ENCODE results near the gene SKOR1. TPM values are rescaled to one million over a fixed set of nuclear protein-coding genes. Genes with fewer than 3 reads are reported as not detected.

SKOR1 gene
- polyA plus RNA-seq, 4 donors: 0.31 to 0.58 (median 0.41) TPM

DNA sequence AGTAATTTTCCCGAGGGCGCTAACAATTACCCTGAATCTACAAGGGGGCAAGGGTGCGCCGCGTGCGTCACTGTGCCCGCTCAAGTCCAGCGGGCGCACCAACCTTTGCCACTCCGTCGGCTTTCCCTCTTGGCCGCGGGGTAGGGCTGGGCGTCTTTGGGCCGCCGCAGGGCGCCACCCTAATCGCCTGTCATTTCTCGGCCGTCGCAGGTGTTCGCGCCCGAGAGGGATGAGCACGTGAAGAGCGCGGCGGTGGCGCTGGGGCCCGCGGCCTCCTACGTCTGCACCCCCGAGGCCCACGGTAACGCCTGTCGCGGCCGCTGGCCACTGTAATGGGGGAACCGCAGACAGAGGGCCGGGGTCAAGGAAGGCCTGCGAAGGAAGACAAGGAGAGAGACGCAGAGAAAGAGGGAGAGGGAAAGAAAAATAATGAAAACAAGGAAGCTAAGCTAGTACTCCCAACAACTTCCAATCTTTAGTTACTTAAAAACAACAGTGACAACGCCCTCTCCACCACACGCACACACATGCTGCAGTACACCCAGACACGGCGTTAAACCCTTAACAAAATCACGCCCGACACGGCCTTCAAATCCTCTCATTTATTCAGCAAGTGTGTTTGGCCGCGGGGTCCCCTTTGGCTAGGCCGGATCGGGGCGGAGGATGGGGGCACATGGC, 3.8 kb downstream of the SKOR1 start:
- DNase-seq (ENCODE audit: low read depth in 4 of 4, low spot score in 2 of 4): no peak

DNA sequence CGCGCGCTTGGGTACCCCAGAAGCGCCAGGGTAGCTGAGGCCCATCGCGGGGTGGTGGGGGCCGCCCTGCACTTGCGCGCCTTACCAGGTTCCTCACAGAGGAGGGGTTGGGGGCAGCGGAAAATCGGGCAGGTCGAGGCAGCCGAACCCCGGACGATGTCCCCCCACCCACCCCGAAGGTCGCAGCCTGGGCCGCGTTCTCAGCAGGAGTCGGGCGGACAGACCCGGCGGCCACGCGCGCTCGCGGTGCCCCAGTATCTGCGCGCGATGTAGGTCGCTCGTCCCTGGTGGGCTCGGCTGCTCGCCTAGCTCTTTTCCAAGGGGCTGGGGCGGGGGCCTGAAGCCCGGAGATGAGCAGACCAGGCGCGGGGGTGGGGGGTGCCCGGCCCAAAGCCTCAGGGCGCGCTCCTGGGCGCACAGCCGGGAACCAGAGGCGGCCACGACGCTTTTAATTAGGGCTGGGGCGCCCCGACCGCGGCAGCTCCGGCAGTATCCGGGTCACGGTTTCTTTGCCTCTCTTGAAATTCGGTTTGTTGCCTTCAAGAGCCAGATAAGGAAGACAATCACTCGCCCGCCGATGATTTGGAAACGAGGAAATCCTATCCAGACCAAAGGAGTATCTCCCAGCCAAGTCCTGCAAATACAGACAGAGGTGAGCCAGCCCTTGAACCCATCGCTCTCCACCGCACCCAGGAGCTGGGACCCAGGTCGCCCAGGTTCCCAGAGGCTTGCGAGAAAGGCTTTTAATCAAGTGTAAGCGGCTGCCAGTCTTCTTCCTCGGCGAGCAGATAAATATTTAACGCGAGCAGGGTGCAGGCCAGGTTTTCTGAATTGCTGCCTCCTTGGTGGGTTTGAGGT, 4.6 kb downstream of the SKOR1 start:
- no peak for DNase-seq (ENCODE audit: low read depth in 4 of 4, low spot score in 2 of 4)

DNA sequence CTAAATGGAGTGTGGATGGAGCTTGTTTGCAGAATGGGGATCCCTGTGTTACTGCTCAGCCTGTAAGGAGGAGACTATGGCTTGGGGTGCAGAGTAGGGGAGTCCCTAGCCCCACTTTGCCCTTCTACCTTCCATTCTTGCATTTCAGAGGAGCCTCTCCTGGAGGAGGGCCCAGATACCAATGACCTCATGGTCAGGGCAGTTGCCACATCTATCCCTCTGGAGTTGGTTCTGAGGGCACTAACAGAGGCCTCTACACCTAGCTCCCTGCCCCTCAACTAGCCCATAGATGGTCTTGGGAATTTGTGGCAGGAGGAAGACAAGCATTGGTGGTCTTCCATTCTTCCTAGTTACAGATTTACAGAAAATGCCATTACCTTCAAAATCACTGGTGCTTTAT, 6.1 kb downstream of the SKOR1 start:
- DNase-seq (ENCODE audit: low read depth in 4 of 4, low spot score in 2 of 4): no peak

DNA sequence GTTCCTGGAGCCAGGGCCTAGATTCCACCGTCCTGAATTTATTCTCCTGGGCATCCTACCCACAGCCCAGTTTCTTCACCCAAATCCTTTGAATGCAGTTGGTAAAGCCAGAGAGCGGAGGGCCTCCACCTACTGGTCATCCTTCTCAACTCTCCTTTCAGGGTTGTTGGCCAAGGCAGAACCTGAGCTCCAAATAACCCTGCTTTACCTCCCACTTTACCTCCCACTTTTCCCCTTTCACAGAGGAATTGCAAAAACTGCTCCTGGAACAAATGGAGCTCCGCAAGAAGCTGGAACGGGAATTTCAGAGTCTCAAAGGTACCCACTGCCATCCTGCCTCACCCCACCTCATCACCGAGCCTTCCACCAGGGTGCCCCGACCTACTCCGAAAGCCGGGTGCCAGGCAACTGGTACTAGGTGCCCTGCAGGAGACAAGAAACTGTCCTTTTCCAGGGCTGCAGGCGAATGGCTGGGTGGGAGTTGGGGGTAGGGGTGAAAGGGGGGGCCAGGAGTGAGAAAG, 6.8 kb downstream of the SKOR1 start:
- DNase-seq (ENCODE audit: low read depth in 4 of 4, low spot score in 2 of 4): no peak

DNA sequence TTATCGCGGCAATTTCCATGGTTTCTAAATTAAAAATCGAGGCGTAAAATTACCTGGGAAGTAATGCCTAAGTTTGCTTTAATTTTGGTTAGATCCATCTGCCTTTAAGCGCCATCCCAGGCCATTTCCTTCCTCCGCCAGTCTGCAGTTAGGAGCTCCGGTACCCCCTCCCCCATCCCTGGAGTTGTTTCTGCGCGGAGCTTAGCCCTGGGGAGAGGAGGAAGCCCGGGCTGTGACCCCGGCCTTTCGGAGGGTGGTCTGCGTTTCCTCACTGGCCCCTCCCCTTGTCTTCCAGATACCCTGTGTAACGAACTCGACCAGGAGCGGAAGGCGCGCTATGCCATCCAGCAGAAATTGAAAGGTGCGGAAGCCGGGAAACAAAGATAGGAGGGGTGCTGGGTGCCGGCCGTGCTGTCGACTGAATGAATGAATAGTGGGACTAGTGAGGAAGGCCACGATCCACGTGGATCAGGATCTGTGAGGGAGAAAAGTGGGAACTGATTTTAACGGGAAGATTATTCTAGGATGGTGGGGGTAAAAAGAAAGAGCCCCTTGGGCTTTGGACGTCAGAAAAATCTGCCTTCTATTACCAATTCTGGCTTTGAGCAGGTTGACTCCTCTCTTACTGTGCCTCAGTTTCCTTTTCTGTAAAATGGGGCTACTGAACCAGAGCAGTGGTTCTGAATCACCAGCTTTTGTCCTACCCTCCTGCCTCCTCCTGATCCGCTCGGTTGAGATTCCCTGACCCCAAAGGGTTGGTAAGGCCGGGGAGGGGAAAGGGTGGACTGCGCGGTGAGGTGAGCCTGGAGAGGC, 7.8 kb downstream of the SKOR1 start:
- DNase-seq (ENCODE audit: low read depth in 4 of 4, low spot score in 2 of 4): no peak

DNA sequence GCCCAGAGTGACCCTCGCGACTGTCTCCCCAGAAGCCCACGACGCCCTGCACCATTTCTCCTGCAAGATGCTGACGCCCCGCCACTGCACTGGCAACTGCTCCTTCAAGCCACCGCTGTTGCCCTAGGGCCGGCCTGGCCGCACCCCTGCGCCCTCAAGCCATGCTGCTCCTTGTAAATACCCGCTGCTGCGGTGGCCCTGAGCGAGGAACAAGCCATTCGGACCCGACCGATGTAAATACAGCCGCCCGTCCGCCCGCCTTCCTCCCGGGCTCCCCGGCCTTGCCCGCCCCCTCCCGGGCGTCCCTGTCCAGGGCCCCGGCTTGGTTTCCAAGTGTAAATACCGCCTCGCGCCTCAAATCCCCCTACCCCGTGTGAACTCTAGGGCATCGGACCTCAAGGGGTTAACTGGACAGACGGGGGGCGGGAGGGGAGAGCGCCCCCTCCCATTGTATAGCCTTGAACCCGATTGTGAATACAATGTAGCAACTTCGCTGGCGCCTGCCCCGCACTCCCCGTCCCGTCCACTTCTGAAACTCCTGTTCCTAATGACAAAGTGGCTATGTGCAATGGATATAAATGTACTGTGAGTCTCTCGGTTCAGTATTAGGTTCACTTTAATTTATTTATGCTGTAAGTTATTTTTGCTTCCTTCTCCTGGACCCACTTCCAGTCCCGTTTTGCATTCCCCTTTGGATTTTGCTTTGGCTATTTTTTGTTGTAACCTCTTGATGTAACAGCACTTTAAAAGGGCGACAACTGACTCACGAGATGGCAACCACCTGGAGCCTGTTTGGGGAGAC, 8.6 kb downstream of the SKOR1 start:
- DNase-seq (ENCODE audit: low read depth in 4 of 4, low spot score in 2 of 4): no peak

DNA sequence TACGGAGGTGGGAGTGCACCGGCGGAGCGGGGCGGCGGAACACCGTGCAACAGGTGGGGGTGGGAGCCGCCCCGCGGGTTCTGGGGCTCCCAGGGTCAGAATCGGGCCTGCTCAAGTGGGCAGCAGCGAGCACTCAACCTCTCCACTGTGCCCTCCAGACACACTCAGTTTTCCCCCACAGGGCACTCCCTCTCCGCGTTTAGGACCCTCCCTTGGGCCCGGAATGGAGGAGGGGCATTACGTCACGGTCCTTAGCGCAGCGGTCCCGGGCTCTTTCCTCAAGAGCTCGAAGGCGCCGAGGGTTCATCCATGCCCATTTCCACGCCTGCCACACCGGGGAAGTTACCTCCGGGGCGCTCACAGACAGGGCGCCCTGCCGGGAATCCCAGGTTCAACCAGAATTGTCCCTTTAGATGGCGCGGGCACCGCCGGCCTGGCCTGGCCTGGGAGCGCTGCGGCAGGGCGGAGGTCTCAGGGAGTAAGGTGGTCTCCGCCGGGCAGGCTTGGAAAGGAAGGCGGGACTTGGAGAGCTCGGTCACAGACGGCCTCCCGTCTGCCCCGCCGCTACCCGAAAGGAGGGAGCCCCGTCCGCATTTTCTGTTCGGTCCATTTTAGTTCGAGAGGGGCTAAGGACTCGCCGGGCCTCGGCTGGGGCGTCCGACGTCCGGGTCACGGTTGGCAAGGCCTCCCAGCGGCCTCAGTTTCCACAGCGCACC, 9.4 kb downstream of the SKOR1 start:
- DNase-seq (ENCODE audit: low read depth in 4 of 4, low spot score in 2 of 4): no peak

DNA sequence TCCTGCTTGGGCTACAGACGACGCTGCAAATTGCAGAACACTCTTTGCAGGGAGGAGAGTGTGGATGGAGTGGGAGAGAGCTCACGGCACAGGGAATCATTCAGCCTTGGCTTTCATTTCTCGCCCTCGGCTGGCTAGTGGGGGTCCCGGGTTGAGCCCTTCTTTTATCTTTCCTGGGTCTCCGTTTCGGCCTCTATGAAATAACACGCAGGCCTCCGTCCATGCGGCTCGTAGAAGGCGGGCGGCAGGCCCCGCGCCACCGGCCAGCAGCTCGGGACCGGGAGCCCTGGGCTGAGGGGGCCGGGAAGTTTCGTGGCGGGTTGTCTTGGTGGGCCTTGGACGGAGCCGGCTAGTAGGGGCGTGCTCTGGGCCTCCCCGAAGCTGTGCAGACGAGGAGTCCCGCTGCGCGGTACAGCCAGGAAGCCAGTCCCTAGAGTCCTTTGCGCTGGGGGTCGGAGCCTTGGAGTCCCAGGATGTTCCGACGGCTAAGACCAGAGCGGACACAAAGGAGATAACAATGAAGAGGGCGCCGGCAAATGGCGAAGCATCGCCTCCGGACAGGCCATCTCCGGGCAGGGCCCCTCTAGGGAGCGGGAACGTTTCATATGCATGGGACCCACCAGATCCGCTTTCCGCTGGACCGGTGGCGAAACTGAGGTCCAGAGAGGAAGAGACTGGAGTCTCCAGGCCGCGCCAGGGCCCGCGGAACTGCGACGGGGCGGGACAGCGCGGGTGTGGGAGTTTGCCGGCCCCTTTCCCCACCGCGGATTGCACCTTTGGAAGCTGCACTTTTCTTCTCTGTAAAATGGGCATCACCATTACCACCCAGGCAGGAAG, 10.2 kb downstream of the SKOR1 start:
- no peak for DNase-seq (ENCODE audit: low read depth in 4 of 4, low spot score in 2 of 4)

DNA sequence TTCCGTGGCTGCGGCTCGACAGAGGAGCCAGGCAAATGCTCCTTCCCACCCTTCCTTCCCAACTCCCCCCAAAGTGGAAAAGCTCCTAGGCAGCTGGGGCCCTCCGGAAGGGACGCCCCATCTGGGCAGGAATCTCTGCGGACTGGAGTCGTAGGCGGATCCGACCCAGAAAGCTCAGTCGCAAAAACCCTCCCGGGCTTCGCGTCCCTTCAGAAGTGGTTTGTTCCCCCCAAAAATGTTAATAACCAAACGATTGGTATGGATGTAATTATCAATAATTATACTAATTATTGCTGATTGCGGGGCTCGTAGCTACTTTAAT, 10.8 kb downstream of the SKOR1 start:
- DNase-seq (ENCODE audit: low read depth in 4 of 4, low spot score in 2 of 4): no peak

DNA sequence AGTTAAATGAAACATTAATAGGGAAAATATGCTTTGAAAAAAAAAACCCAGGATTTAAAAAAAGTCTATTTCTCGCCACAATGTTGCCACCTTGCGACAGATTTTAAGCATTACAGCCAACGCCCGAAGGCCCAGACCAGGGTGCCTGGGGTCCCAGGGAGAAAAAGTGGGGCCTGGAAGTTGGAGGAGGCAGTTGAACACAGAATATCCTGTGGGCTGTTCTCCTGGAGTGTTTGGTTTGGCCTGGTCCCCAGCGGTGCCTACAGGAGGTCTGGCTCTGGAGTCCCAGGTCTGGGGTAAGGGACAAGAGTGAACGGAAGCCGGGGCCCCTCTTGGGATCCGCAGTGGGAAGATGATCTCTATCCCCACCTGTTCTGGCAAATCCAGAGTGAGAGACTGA, 11.2 kb downstream of the SKOR1 start:
- DNase-seq (ENCODE audit: low read depth in 4 of 4, low spot score in 2 of 4): no peak

DNA sequence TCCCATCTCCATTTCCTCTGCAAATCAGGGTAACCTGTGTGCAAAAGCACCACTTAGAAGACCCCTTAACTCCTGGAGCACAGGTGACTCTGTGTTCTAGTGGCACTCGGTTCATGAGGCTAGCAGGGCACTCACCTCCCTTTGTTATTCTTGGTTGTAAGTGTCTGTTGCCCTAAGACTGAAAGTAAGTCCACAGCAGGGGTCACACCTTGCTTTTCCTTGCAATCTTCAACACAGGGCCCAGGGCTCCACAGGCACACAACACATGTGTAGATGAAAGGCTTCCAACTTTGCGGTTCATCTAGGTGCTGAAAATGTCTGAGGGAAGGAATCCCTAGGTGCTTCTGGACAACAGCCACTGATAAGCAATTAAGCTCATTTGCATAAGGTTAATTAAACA, 11.6 kb downstream of the SKOR1 start:
- DNase-seq (ENCODE audit: low read depth in 4 of 4, low spot score in 2 of 4): no peak

DNA sequence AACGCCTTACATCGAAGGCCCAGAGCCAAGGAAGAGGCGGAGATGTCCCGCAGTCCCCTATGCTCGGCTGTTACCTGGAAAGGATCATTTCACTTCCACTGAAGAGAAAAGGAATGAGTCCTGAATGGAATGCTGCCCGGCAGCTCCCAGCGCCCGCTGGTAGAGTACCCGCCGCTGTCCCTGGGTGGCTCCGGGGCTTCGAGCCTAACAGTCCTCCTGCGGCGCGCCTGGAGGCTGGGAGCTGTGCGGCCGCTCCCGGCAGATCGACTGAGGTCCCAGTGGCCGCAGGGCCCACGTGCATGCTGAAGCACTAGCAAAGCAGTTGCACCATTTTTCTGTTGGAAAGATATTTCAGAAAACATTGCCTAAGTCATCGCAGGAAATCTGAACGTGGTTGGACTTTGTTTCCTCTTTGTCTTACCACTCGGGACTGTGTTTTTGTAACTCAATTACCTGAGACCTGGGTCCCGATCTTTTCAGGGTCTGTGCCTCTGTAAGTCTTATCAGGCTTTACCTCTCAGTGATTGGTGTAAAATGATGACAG, 13.6 kb downstream of the SKOR1 start:
- DNase-seq (ENCODE audit: low read depth in 4 of 4, low spot score in 2 of 4): no peak

DNA sequence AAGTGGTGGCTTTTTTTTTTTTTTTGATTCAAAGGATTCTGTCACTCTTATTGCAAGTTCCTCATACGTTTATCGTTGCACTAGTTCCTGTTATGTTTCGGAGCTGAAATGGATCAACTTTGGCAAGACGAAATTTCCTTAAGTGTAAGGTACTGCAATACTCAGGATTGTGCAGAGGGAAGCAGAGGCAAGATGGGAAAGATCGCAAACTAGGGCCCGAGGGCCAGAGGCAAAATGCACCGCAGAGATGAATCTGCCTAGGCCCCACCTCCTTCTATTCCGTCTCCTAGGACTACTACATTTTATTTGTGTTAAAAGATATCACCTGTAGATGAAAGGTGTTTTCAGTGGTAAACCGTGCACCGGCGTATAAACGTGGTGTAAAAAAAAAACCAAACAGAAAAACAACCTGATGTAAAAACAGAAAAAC, 14.2 kb downstream of the SKOR1 start:
- no peak for DNase-seq (ENCODE audit: low read depth in 4 of 4, low spot score in 2 of 4)

DNA sequence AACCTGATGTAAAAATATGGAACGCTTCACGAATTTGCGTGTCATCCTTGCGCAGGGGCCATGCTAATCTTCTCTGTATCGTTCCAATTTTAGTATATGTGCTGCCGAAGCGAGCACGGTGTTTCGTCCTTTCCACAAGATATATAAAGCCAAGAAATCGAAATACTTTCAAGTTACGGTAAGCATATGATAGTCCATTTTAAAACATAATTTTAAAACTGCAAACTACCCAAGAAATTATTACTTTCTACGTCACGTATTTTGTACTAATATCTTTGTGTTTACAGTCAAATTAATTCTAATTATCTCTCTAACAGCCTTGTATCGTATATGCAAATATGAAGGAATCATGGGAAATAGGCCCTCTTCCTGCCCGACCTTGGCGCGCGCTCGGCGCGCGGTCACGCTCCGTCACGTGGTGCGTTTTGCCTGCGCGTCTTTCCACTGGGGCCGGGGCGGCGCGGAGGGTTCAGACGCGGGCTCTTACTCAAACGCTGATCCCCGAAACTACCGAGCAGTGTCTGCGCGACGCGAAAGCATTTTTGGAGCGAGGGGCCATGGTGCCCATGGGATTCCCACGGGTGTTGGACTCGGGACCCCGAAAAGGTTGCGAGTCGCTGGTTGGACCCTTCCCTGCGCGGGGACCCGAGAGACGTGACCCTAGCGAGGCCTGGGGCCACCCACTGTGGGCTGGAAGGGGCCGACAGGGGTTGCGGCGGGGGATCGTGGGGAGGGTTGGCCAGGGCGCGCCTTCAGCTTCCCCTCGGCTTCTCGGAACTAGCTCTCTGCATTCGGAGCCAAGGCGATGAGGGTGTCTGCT, 14.8 kb downstream of the SKOR1 start, which contains the start of gene RNU6-1:
RNU6-1 (minus strand) TSS at position 117 of the 820 bp plus-strand sequence.
- DNase-seq (ENCODE audit: low read depth in 4 of 4, low spot score in 2 of 4): peak; percentile 90 to 98 (median 93)

DNA sequence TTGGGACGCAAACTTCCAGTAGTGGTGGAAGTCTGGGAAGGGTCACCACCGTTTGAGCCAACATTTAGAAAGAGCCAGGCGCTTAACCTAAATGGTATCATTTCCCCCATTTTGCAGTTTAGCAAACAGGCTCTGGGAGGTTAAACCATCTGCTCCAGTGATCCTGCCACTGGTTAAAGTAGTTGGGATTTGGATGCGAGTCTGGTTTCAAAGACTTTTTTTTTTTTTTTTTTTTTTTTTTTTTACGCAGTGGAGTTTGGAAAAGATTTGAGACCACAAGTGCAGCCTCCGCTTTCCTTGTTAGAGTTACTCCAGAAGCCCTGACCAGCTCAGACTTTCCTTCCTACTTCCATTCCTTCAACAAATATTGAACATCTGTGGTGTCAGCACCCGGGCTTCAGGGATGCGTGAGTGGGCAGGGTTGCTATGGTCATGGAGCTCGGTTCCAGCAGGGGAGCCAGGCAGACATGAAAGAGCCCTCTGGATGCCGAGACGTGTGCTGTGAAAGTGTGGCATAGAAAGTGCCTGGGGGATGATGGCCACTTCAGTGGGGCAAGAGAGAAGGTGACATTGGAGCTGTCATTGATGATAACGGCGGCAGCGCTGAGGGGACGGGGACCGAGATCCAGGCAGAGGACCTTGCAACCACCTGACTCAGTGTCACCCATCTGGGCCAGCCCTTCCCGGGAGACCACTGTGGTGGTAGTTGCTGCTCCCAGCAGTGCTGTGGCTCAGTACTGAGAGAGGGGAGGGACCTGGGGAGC, 15.6 kb downstream of the SKOR1 start:
- no peak for DNase-seq (ENCODE audit: low read depth in 4 of 4, low spot score in 2 of 4)

DNA sequence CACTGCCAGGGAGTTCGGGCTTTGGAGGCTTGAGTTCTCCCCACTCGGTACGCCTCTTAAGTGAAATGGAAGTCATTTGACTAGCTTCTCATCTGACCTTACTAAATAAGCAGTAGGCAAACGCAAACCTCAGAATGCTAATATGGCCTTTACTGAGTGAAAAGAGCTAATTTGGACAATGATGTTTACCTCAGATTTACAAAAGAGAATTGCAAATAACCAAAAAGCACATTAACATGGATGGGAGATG, 16.1 kb downstream of the SKOR1 start:
- no peak for DNase-seq (ENCODE audit: low read depth in 4 of 4, low spot score in 2 of 4)

DNA sequence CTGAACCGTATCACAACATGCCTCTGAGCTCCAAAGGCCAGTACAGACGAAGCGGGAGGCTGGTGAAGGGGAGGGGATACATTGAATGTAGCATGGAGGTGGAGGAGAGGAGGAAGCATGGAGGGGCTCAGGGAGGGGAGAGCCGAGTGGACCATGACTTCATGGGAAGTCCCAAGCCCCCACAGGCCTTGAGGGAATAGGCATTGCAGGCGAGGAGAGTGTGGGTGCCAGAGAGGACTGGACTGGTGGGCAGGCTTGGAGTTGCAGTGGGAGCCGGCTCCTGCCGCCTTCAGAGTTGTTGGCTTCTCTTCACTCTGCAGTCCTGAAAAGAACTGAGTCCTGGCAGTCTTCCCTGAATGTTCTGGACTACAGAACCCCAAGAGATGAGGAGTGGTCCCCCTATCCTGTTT, 17.8 kb downstream of the SKOR1 start:
- DNase-seq (ENCODE audit: low read depth in 4 of 4, low spot score in 2 of 4): no peak
